Measurements from ENCODE around the gene HTR2C.

DNA sequence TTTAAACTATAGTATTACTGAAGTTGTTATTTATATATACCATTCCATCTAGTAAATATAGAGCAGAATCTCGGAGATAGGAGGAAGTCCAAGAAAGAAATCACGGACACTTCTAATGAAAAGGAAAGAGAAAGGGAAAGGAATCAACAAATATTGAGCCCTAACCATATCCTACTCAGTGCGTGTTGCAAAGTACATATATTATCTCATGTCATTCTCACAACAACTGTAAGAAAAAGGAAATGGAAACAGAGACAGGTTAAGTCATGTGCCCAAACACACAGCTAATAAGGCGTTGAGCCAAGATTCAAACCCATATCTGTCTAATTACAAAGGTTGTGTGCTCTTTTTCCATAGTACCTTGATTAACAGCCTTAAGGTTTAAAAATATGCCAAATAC, 16.0 kb downstream of the HTR2C start:
- TF ChIP-seq, protein P1, sequence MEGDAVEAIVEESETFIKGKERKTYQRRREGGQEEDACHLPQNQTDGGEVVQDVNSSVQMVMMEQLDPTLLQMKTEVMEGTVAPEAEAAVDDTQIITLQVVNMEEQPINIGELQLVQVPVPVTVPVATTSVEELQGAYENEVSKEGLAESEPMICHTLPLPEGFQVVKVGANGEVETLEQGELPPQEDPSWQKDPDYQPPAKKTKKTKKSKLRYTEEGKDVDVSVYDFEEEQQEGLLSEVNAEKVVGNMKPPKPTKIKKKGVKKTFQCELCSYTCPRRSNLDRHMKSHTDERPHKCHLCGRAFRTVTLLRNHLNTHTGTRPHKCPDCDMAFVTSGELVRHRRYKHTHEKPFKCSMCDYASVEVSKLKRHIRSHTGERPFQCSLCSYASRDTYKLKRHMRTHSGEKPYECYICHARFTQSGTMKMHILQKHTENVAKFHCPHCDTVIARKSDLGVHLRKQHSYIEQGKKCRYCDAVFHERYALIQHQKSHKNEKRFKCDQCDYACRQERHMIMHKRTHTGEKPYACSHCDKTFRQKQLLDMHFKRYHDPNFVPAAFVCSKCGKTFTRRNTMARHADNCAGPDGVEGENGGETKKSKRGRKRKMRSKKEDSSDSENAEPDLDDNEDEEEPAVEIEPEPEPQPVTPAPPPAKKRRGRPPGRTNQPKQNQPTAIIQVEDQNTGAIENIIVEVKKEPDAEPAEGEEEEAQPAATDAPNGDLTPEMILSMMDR (IDR thresholded peaks at IDR 0.05) = no peak
- TF ChIP-seq BHLHE40 (IDR thresholded peaks at IDR 0.05; ENCODE audit: low read depth, low read length) (no peak), CEBPB (IDR thresholded peaks at IDR 0.05) (no peak), RAD21 (conservative IDR thresholded peaks at IDR 0.05 in 1 of 2, IDR thresholded peaks at IDR 0.05 in 1 of 2) (no peak), RFX5 (IDR thresholded peaks at IDR 0.05) (no peak), EP300 (IDR thresholded peaks at IDR 0.05) (no peak), CHD4 (IDR thresholded peaks at IDR 0.05; ENCODE audit: borderline replicate concordance) (no peak)
- TF ChIP-seq, protein P2, sequence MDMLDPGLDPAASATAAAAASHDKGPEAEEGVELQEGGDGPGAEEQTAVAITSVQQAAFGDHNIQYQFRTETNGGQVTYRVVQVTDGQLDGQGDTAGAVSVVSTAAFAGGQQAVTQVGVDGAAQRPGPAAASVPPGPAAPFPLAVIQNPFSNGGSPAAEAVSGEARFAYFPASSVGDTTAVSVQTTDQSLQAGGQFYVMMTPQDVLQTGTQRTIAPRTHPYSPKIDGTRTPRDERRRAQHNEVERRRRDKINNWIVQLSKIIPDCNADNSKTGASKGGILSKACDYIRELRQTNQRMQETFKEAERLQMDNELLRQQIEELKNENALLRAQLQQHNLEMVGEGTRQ (IDR thresholded peaks at IDR 0.05) = no peak
- TF ChIP-seq, protein P3, sequence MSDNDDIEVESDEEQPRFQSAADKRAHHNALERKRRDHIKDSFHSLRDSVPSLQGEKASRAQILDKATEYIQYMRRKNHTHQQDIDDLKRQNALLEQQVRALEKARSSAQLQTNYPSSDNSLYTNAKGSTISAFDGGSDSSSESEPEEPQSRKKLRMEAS (IDR thresholded peaks at IDR 0.05) = no peak

Data from A549 (cell line).